ENCODE results near the gene PFKFB4. TPM values are rescaled to one million over a fixed set of nuclear protein-coding genes. Genes with fewer than 3 reads are reported as not detected.

Gene PFKFB4
- total RNA-seq, 1 experiment from 2014 or later: 20.3 TPM

GRCh38 chr3:48535578-48535977, 21.0 kb downstream of the PFKFB4 start:
- H3K9me3 ChIP-seq (ENCODE audit: control insufficient read depth in 1 of 2, insufficient read depth in 1 of 2, low read depth in 1 of 2, low read length in 2 of 2): no peaks in the 10 kb centered on the region
- no peak overlapping the region for H3K4me3 ChIP-seq (replicated peaks in 1 of 2; ENCODE audit: low read depth in 1 of 2, low read length in 2 of 2)
- no TSS peak for BruUV-seq (replicated peaks)
- intact Hi-C loops (cut with micrococcal nuclease): no loop called here
- H3K27ac ChIP-seq (ENCODE audit: low read depth, low read length): no peak overlapping the region
- TF ChIP-seq FOSL1 (IDR thresholded peaks at IDR 0.05; ENCODE audit: low read depth) (no peak), ATF3 (IDR thresholded peaks at IDR 0.05) (no peak), ZNF274 (IDR thresholded peaks at IDR 0.05; ENCODE audit: low read depth, low read length) (no peak), POLR2A (IDR thresholded peaks at IDR 0.05; ENCODE audit: borderline replicate concordance, extremely low read depth, insufficient read depth, insufficient read length) (no peak), EZH2 (IDR thresholded peaks at IDR 0.05) (no peak), ELF1 (IDR thresholded peaks at IDR 0.05; ENCODE audit: borderline replicate concordance, low read depth) (no peak), TCF7L2 (IDR thresholded peaks at IDR 0.05; ENCODE audit: borderline replicate concordance, extremely low read depth, insufficient read depth, insufficient read length) (no peak)
- H3K9me2 ChIP-seq (ENCODE audit: insufficient read depth): no peaks in the 10 kb centered on the region
- ATAC-seq: no peak
- H2AFZ ChIP-seq (ENCODE audit: low read depth, low read length, poor library complexity, severe bottlenecking): no peak overlapping the region
- no peaks in the 10 kb centered on the region for H3K4me1 ChIP-seq (ENCODE audit: control insufficient read depth in 1 of 2, insufficient read depth in 2 of 2, low read length in 2 of 2)
- H3K79me2 ChIP-seq (ENCODE audit: insufficient read depth, low read length): no peaks in the 10 kb centered on the region
- ChIA-PET RAD21 (ENCODE audit: low non-redundant PET in 1 of 2, low total read pairs in 2 of 2, uncharacterized antibody in 2 of 2, unreplicated experiment in 2 of 2) (no interaction called here), CTCF (no interaction called here), POLR2A (no interaction called here)
- no peaks in the 10 kb centered on the region for H3K27me3 ChIP-seq (ENCODE audit: insufficient read depth, low read length)
- DNase-seq (ENCODE audit: low read depth, low spot score): no peak
- no peaks in the 10 kb centered on the region for H4K20me1 ChIP-seq (ENCODE audit: insufficient read depth)
- peaks cover 4 to 27% of the 10 kb centered on the region in 2 experiments; a peak in 3 of 4 replicates for H3K36me3 ChIP-seq (ENCODE audit: control insufficient read depth in 1 of 2, insufficient read depth in 2 of 2, low read length in 2 of 2)
- H3K9ac ChIP-seq (ENCODE audit: low read length): no peak overlapping the region
- H3K4me2 ChIP-seq (ENCODE audit: low read length): no peak overlapping the region

- Histone ChIP-seq H3K27me3 (ENCODE audit: insufficient read depth, low read length) (no peaks in the 10 kb centered on the region), H3K4me1 (ENCODE audit: control insufficient read depth in 1 of 2, insufficient read depth in 2 of 2, low read length in 2 of 2) (no peaks in the 10 kb centered on the region), H3K79me2 (ENCODE audit: insufficient read depth, low read length) (no peaks in the 10 kb centered on the region), H3K9me3 (ENCODE audit: control insufficient read depth in 1 of 2, insufficient read depth in 1 of 2, low read depth in 1 of 2, low read length in 2 of 2) (no peaks in the 10 kb centered on the region), H3K27ac (ENCODE audit: low read depth, low read length) (no peak overlapping the region), H3K4me3 (replicated peaks in 1 of 2; ENCODE audit: low read depth in 1 of 2, low read length in 2 of 2) (no peak overlapping the region), H3K9me2 (ENCODE audit: insufficient read depth) (no peaks in the 10 kb centered on the region), H4K20me1 (ENCODE audit: insufficient read depth) (no peaks in the 10 kb centered on the region), H2AFZ (ENCODE audit: low read depth, low read length, poor library complexity, severe bottlenecking) (no peak overlapping the region), H3K36me3 (ENCODE audit: control insufficient read depth in 1 of 2, insufficient read depth in 2 of 2, low read length in 2 of 2) (peaks cover 11 to 20% of the 10 kb centered on the region in 2 experiments; a peak in 3 of 4 replicates), H3K4me2 (ENCODE audit: low read length) (no peak overlapping the region), H3K9ac (ENCODE audit: low read length) (no peak overlapping the region)
- ChIA-PET CTCF (no interaction called here), RAD21 (ENCODE audit: low non-redundant PET in 1 of 2, low total read pairs in 2 of 2, uncharacterized antibody in 2 of 2, unreplicated experiment in 2 of 2) (no interaction called here), POLR2A (no interaction called here)
- intact Hi-C loops (cut with micrococcal nuclease): no loop called here
- BruUV-seq (replicated peaks): no TSS peak
- DNase-seq (ENCODE audit: low read depth, low spot score) (no peak), ATAC-seq (no peak)
- no peak for TF ChIP-seq SRF (IDR thresholded peaks at IDR 0.05; ENCODE audit: low read depth)
Measured at GRCh38 chr3:48532977-48533337, 23.6 kb downstream of the PFKFB4 start.
